Measurements from ENCODE around the gene LRMDA.

DNA sequence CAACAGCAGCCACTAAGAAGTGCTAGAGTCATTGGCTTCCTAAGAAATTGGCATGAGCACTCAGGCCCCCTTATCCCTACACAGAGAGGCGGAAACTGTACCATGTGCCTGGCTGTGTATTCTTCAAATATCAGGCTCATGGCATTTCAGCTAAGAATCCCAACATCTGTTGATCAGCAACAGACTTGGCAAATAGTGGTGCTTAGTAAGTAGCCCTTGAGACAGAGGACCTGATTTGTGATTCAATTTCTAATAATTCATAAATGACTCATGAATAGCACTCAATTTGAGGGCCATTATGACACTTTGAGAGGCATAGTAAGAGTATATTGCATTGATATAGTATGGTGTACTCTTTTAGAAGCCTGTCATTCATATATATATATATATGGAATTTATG is 309.1 kb downstream of the LRMDA start:
- TF ChIP-seq, protein P1, sequence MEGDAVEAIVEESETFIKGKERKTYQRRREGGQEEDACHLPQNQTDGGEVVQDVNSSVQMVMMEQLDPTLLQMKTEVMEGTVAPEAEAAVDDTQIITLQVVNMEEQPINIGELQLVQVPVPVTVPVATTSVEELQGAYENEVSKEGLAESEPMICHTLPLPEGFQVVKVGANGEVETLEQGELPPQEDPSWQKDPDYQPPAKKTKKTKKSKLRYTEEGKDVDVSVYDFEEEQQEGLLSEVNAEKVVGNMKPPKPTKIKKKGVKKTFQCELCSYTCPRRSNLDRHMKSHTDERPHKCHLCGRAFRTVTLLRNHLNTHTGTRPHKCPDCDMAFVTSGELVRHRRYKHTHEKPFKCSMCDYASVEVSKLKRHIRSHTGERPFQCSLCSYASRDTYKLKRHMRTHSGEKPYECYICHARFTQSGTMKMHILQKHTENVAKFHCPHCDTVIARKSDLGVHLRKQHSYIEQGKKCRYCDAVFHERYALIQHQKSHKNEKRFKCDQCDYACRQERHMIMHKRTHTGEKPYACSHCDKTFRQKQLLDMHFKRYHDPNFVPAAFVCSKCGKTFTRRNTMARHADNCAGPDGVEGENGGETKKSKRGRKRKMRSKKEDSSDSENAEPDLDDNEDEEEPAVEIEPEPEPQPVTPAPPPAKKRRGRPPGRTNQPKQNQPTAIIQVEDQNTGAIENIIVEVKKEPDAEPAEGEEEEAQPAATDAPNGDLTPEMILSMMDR (IDR thresholded peaks at IDR 0.05) = no peak
- TF ChIP-seq POLR2A (IDR thresholded peaks at IDR 0.05) = no peak
